ENCODE data around the gene HS6ST1.

- TF ChIP-seq CTCF (conservative IDR thresholded peaks at IDR 0.05; ENCODE audit: low read length): no peak
- TF ChIP-seq EZH2phosphoT487 (IDR thresholded peaks at IDR 0.05; ENCODE audit: borderline replicate concordance, low read depth, low read length): no peak
Measured at GRCh38 chr2:128324897-128325410, 6.3 kb upstream of the HS6ST1 start.
